Measurements from ENCODE around the gene SLC38A1.

The SLC38A1 gene

DNA sequence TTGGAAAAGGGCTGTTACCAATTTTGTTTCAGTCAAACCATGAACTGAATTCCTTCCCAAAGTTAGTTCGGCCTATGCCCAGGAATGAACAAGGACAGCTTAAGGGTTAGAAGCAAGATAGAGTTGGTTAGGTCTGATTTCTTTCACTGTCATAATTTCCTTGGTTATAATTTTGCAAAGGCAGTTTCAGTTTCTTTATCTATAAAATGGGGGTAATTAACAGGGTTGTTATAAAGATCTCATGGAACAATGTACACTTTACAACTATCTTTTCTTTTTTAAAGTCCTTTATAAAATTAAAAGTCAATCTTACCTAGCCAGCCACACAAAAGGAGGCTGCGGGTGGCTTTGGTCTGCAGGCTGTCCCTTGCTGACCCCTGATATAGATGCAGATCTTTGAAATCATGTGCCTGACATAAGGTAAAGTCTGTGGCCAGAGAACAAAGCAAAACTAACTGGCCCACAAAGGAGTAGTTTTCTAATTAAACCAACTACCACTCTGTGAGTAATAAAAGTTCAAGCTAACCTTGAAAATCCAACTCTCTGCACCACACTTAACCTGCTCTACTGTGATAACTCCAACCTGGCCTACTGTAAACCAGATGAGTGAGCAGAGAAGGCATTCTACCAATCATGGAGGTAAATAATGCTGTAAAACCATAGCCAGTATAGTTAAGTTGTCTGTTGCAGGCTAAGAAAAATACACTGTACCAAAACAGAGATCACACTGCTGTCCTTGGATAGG is 49.5 kb downstream of the SLC38A1 start:
- no peak overlapping the region for H3K4me2 ChIP-seq (ENCODE audit: low read length)
- H3K4me1 ChIP-seq (ENCODE audit: control insufficient read depth, low read depth, low read length): peaks cover 4% of the 10 kb centered on the region
- H4K5ac ChIP-seq (ENCODE audit: low read length): no peak overlapping the region
- H3K27me3 ChIP-seq (ENCODE audit: insufficient read depth, low read length, poor library complexity): no peaks in the 10 kb centered on the region
- peaks cover 32% of the 10 kb centered on the region for H3K79me2 ChIP-seq (ENCODE audit: control insufficient read depth, insufficient read depth, low read length)
- H3K27ac ChIP-seq (ENCODE audit: low read depth, low read length): no peak overlapping the region
- H4K8ac ChIP-seq (ENCODE audit: low read depth, low read length): no peak overlapping the region
- no peak overlapping the region for H3K18ac ChIP-seq (ENCODE audit: low read length)
- H2AK5ac ChIP-seq (ENCODE audit: low read length): no peak overlapping the region
- H3K23ac ChIP-seq (ENCODE audit: low read length): no peak overlapping the region
- WGBS (ENCODE audit: extremely low coverage, insufficient coverage, low lambda C conversion rate): no CpG with 5 or more reads among the region's 2 CpGs
- no peak overlapping the region for H2BK5ac ChIP-seq (ENCODE audit: low read length)
- H3K4ac ChIP-seq (ENCODE audit: low read depth, low read length): no peak overlapping the region
- H2BK15ac ChIP-seq (replicated peaks; ENCODE audit: low read depth): no peak overlapping the region
- DNase-seq: no peak
- peaks cover 7% of the 10 kb centered on the region for H3K79me1 ChIP-seq (ENCODE audit: low read length)
- H3K56ac ChIP-seq (ENCODE audit: low read length): no peak overlapping the region
- peaks cover 2% of the 10 kb centered on the region for H3K36me3 ChIP-seq (ENCODE audit: control insufficient read depth, insufficient read depth, low read length)
- no peak overlapping the region for H3K9ac ChIP-seq (ENCODE audit: low read length)
- no peak overlapping the region for H2BK120ac ChIP-seq (ENCODE audit: low read depth, low read length)
- H3K4me3 ChIP-seq (ENCODE audit: low read length): no peak overlapping the region

DNA sequence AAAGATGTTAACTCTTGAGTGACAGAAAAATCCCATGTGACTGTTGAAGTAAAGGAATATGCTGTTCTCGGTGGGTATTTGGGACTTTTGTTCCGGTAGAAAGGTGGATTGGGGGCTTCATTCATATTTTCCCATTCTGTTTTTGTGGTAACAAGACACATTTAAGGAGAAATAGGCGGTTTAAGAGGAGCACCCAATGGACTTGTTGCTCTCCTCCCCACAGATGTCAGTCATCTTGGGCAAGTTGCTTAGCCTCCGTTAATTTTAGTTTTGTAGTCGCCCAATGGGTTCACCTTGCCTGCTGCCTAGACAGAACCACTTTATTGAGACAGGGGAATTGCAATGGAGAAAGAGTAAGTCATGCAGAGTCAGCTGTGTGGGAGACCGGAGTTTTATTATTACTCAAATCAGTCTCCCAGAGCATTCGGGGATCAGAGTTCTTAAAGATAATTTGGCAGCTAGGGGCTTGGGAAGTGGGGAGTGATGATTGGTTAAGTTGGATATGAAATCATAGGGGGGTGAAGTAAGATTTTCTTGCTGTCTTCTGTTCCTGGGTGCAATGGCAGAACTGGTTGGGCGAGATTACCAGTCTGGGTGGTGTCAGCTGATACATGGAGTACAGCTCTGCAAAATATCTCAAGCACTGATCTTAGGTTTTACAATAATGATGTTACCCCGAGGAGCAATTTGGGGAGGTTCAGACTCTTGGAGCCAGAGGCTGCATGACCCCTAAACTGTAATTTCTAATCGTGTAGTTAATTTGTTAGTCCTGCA is 50.3 kb downstream of the SLC38A1 start:
- Histone ChIP-seq H2BK15ac (replicated peaks; ENCODE audit: low read depth) (no peak overlapping the region), H3K4ac (ENCODE audit: low read depth, low read length) (no peak overlapping the region), H3K23ac (ENCODE audit: low read length) (no peak overlapping the region), H3K27ac (ENCODE audit: low read depth, low read length) (no peak overlapping the region), H2BK120ac (ENCODE audit: low read depth, low read length) (no peak overlapping the region), H2BK5ac (ENCODE audit: low read length) (no peak overlapping the region), H3K56ac (ENCODE audit: low read length) (no peak overlapping the region), H3K4me3 (ENCODE audit: low read length) (no peak overlapping the region), H3K79me1 (ENCODE audit: low read length) (peaks cover 6% of the 10 kb centered on the region), H3K79me2 (ENCODE audit: control insufficient read depth, insufficient read depth, low read length) (peaks cover 30% of the 10 kb centered on the region), H3K4me2 (ENCODE audit: low read length) (no peak overlapping the region), H4K5ac (ENCODE audit: low read length) (no peak overlapping the region), H2AK5ac (ENCODE audit: low read length) (no peak overlapping the region), H3K27me3 (ENCODE audit: insufficient read depth, low read length, poor library complexity) (no peaks in the 10 kb centered on the region), H3K9ac (ENCODE audit: low read length) (no peak overlapping the region), H3K36me3 (ENCODE audit: control insufficient read depth, insufficient read depth, low read length) (peaks cover 2% of the 10 kb centered on the region), H3K4me1 (ENCODE audit: control insufficient read depth, low read depth, low read length) (peaks cover 4% of the 10 kb centered on the region), H3K18ac (ENCODE audit: low read length) (no peak overlapping the region), H4K8ac (ENCODE audit: low read depth, low read length) (no peak overlapping the region)
- no peak for DNase-seq
- no CpG with 5 or more reads among the region's 10 CpGs for WGBS (ENCODE audit: extremely low coverage, insufficient coverage, low lambda C conversion rate)

DNA sequence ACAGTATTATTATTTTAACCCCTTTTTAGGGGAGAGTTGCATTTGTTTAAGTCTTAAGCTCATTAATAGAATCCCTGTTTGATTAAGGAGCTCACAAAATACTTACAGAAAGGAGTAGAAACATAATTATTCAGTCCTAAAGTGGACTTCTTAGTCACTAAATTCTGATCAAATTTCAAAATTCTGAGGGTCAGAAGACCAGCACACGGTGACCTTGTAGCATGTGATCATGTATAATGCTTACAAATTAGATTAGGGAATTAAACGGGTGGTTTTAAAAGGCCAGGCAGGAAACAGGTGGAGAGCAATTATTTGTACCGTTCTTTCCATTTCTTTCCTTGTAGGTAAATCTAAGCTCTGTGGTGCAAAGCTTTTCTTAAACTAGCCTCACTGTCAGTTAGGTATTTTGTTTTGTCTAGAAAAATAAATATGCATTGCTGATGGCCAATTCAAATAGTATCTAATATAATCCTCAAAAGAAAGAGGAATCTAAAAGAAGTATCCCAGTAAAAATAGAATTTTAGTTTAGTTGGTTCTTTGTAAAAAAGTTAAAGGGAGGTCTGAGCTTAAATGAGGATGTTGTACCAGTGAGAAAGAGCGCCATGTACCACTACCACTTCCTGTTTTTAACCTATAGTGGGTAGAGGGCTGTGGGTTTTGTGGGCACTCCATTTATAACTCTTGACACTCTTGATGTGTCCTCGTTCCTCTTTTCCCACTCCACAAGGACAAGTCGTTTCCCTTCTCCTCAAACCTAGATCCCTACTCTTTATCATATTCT is 51.1 kb downstream of the SLC38A1 start:
- Histone ChIP-seq H3K79me1 (ENCODE audit: low read length) (peaks cover 8% of the 10 kb centered on the region), H2BK15ac (replicated peaks; ENCODE audit: low read depth) (no peak overlapping the region), H3K4me3 (ENCODE audit: low read length) (no peak overlapping the region), H2BK5ac (ENCODE audit: low read length) (no peak overlapping the region), H3K27me3 (ENCODE audit: insufficient read depth, low read length, poor library complexity) (no peaks in the 10 kb centered on the region), H3K36me3 (ENCODE audit: control insufficient read depth, insufficient read depth, low read length) (peaks cover 2% of the 10 kb centered on the region), H2AK5ac (ENCODE audit: low read length) (no peak overlapping the region), H4K5ac (ENCODE audit: low read length) (no peak overlapping the region), H3K79me2 (ENCODE audit: control insufficient read depth, insufficient read depth, low read length) (peaks cover 32% of the 10 kb centered on the region), H3K9ac (ENCODE audit: low read length) (no peak overlapping the region), H3K18ac (ENCODE audit: low read length) (no peak overlapping the region), H3K4ac (ENCODE audit: low read depth, low read length) (no peak overlapping the region), H2BK120ac (ENCODE audit: low read depth, low read length) (no peak overlapping the region), H3K56ac (ENCODE audit: low read length) (no peak overlapping the region), H3K4me1 (ENCODE audit: control insufficient read depth, low read depth, low read length) (peaks cover 4% of the 10 kb centered on the region), H3K23ac (ENCODE audit: low read length) (no peak overlapping the region), H3K4me2 (ENCODE audit: low read length) (no peak overlapping the region), H4K8ac (ENCODE audit: low read depth, low read length) (no peak overlapping the region), H3K27ac (ENCODE audit: low read depth, low read length) (no peak overlapping the region)
- DNase-seq: no peak
- no CpG with 5 or more reads among the region's 6 CpGs for WGBS (ENCODE audit: extremely low coverage, insufficient coverage, low lambda C conversion rate)

DNA sequence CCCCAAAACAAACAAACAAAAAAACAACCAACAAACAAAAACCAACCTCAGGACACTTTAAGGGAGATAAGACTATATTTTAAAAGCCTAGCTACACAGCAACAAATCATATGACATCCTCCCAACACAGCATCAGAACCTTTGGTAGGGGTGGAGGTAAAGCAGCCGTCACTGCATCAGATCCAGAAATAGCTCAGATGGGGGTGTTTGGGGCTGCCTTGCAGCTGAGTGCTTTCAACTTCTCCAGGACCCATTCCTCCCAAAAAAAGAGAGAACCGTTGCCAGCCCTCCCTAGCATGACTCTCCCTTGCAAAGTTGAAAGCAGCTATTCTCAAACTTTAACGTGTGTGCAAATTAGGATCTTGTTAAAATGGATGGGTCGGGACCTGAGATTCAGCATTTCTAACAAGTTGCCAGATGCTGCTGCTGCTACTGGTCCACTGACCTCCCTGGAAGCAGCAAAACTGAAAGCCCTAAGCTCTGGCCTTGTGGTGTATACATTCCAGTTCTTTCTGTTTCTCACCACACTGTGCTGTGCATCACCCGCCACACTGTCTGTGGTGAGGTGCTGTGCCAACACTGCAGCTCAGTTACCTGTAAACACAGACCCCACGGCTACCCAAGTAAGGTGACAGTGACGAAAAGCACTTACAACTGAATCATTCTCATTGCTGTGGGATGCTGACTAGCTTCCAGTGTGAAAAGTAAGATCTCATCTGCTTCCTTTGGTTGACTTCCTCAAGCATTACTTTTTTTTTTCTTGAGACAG is 54.0 kb downstream of the SLC38A1 start:
- Histone ChIP-seq H3K4me1 (ENCODE audit: control insufficient read depth, low read depth, low read length) (peaks cover 4% of the 10 kb centered on the region), H3K4ac (ENCODE audit: low read depth, low read length) (no peak overlapping the region), H2BK5ac (ENCODE audit: low read length) (no peak overlapping the region), H3K18ac (ENCODE audit: low read length) (no peak overlapping the region), H3K23ac (ENCODE audit: low read length) (peak overlapping the region; percentile 26), H2BK120ac (ENCODE audit: low read depth, low read length) (no peak overlapping the region), H4K5ac (ENCODE audit: low read length) (no peak overlapping the region), H3K27ac (ENCODE audit: low read depth, low read length) (no peak overlapping the region), H2AK5ac (ENCODE audit: low read length) (no peak overlapping the region), H3K79me1 (ENCODE audit: low read length) (peaks cover 20% of the 10 kb centered on the region), H3K4me2 (ENCODE audit: low read length) (no peak overlapping the region), H3K36me3 (ENCODE audit: control insufficient read depth, insufficient read depth, low read length) (peaks cover 2% of the 10 kb centered on the region), H3K27me3 (ENCODE audit: insufficient read depth, low read length, poor library complexity) (no peaks in the 10 kb centered on the region), H2BK15ac (replicated peaks; ENCODE audit: low read depth) (no peak overlapping the region), H3K79me2 (ENCODE audit: control insufficient read depth, insufficient read depth, low read length) (peaks cover 35% of the 10 kb centered on the region), H3K4me3 (ENCODE audit: low read length) (no peak overlapping the region), H3K9ac (ENCODE audit: low read length) (no peak overlapping the region), H4K8ac (ENCODE audit: low read depth, low read length) (no peak overlapping the region), H3K56ac (ENCODE audit: low read length) (no peak overlapping the region)
- DNase-seq: no peak
- WGBS (ENCODE audit: extremely low coverage, insufficient coverage, low lambda C conversion rate): no CpG with 5 or more reads among the region's 7 CpGs

DNA sequence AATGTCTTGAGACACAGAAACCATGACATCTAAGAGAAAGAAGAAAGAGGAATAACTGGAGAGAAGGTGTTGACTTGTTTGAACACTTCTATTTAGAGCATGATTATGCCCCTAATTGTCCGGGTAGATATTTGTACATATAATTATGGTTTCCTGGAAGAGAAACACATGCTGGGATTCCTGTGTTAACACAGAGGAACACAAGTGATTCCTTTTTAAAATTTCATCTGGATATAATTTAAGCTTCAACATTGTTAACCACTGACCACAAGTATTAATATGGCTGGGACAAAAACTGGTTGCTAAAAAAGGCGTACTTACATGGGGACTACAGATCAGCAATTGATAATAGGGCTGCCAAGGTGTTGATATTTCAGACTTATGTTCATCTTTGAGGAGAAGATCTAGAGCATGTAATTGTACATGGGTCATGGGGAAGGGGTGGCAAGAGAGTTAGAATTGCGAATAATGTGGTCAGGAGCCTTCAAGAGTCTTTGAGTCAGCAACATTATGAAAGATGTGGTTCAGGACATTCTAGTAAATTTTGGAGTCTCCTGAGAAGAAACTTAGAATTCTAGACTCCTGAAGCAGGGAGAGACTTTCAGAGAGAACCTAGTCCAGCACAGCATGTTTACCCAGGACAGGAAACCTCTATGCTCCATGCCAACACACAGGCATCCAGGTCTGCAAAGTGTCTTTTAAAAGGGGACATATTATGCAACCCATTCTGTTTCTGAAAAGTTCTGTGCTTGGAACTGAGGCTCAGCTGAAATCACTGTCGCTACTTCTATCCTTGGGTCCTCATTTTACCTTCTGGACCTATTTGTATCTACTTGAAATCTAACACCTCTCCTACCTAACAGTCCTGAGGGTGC is 56.5 kb downstream of the SLC38A1 start:
- peaks cover 26% of the 10 kb centered on the region for H3K79me2 ChIP-seq (ENCODE audit: control insufficient read depth, insufficient read depth, low read length)
- H3K79me1 ChIP-seq (ENCODE audit: low read length): peaks cover 21% of the 10 kb centered on the region
- no peak overlapping the region for H3K27ac ChIP-seq (ENCODE audit: low read depth, low read length)
- no peak overlapping the region for H3K4me3 ChIP-seq (ENCODE audit: low read length)
- WGBS (ENCODE audit: extremely low coverage, insufficient coverage, low lambda C conversion rate): no CpG with 5 or more reads among the region's 4 CpGs
- peaks cover 2% of the 10 kb centered on the region for H3K36me3 ChIP-seq (ENCODE audit: control insufficient read depth, insufficient read depth, low read length)
- H3K4ac ChIP-seq (ENCODE audit: low read depth, low read length): no peak overlapping the region
- H3K9ac ChIP-seq (ENCODE audit: low read length): no peak overlapping the region
- no peak overlapping the region for H3K23ac ChIP-seq (ENCODE audit: low read length)
- no peak overlapping the region for H3K56ac ChIP-seq (ENCODE audit: low read length)
- no peaks in the 10 kb centered on the region for H3K27me3 ChIP-seq (ENCODE audit: insufficient read depth, low read length, poor library complexity)
- DNase-seq: no peak
- no peak overlapping the region for H2BK15ac ChIP-seq (replicated peaks; ENCODE audit: low read depth)
- H3K4me2 ChIP-seq (ENCODE audit: low read length): no peak overlapping the region
- no peak overlapping the region for H3K18ac ChIP-seq (ENCODE audit: low read length)
- peaks cover 4% of the 10 kb centered on the region for H3K4me1 ChIP-seq (ENCODE audit: control insufficient read depth, low read depth, low read length)
- H2BK5ac ChIP-seq (ENCODE audit: low read length): no peak overlapping the region
- H4K5ac ChIP-seq (ENCODE audit: low read length): no peak overlapping the region
- H2AK5ac ChIP-seq (ENCODE audit: low read length): no peak overlapping the region
- no peak overlapping the region for H2BK120ac ChIP-seq (ENCODE audit: low read depth, low read length)
- no peak overlapping the region for H4K8ac ChIP-seq (ENCODE audit: low read depth, low read length)
